ENCODE measurements around the gene HMGB4. TPM values are rescaled to one million over a fixed set of nuclear protein-coding genes. Genes with fewer than 3 reads are reported as not detected.

HMGB4 gene
- total RNA-seq, 4 donors from 2014 or later = not detected

DNA sequence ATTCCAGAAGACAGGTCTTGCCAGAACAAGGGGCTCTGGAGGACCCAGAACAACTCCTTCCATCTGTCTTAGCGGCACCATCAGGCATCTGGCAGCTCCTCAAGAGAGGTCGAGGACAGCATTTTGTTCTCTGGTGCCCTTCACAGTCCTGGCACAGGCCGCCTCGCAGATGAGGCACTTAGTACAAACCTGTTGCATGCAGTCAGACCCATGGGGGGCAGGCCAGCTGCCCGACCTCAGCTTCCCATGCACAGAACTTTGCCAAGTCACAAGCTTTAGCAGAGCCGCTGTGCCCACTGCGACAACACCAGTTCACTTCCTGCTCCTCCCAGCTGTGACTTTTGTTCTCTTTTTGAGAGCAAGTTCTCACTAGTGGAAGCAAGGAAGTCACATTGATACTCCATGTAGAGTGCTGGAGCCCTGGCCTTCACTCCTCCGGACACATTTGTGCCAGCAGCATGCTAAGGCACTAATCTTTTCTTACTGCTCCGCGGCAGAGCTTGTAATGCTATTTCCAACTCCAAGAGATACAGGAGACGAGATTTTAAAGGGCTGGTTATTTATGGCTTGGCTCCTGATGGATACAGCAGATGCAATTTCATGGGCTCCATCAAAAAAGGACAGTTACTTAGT, 44.6 kb downstream of the HMGB4 start:
- intact Hi-C loops (cut with DNase I) = no loop called here
- Histone ChIP-seq H3K27ac (replicated peaks in 1 of 4) (no peak overlapping the region), H3K36me3 (no peaks in the 10 kb centered on the region), H3K27me3 (peaks cover 0 to 20% (median 0%) of the 10 kb centered on the region in 4 donors), H3K4me1 (no peaks in the 10 kb centered on the region), H3K4me3 (no peak overlapping the region), H3K9me3 (no peaks in the 10 kb centered on the region)
- no peak for DNase-seq (ENCODE audit: extremely low spot score)
- 88% methylated on average over 11 of the region's 11 CpGs for whole genome bisulfite sequencing
- TF ChIP-seq POLR2AphosphoS5 (IDR thresholded peaks at IDR 0.05) (no peak), EP300 (IDR thresholded peaks at IDR 0.05) (no peak), POLR2A (IDR thresholded peaks at IDR 0.05; ENCODE audit: low read depth) (no peak)
- TF ChIP-seq, protein P1, sequence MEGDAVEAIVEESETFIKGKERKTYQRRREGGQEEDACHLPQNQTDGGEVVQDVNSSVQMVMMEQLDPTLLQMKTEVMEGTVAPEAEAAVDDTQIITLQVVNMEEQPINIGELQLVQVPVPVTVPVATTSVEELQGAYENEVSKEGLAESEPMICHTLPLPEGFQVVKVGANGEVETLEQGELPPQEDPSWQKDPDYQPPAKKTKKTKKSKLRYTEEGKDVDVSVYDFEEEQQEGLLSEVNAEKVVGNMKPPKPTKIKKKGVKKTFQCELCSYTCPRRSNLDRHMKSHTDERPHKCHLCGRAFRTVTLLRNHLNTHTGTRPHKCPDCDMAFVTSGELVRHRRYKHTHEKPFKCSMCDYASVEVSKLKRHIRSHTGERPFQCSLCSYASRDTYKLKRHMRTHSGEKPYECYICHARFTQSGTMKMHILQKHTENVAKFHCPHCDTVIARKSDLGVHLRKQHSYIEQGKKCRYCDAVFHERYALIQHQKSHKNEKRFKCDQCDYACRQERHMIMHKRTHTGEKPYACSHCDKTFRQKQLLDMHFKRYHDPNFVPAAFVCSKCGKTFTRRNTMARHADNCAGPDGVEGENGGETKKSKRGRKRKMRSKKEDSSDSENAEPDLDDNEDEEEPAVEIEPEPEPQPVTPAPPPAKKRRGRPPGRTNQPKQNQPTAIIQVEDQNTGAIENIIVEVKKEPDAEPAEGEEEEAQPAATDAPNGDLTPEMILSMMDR (IDR thresholded peaks at IDR 0.05) = no peak

All from esophagus muscularis mucosa (tissue), 4 donors.